Non-pigmented ciliary epithelial cell (primary cell): ENCODE results near the gene GNAI2.
"Not testable (repeated sequence)": the region's sequence is repeated elsewhere in the genome, so short reads cannot be mapped to it uniquely, and the experiment has no call there.

Source experiments
- DNase-seq: peaks from one replicate; pipeline ENCODE4 v3.0.0-alpha.2; 2010; ENCODE audit warnings: low read depth

The GNAI2 gene

DNA sequence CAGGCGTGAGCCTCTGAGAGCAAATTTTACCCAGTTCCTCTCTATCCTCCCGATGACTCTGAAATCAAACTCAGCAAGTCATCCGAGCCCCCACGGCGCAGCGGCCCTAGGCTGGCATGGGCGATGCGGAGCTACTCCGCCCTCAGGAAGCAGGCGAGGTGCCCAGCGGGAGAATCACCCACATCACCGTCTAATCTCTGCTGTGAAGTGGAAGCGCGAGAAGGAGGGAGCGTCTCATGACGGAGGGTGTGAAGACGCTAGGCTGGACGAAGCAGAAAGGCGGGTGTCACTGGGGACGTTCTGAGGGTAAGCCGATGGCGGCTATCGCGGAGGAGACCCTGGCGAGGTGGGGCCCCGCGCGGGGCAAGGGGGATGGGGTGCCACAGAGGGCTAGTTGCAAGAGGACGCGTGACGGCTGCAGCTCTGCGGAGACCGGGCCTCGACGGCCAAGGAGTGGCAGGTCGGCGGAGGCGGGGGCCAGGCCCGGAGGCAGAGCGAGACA, 9.1 kb upstream of the GNAI2 start:
- no peak for DNase-seq

DNA sequence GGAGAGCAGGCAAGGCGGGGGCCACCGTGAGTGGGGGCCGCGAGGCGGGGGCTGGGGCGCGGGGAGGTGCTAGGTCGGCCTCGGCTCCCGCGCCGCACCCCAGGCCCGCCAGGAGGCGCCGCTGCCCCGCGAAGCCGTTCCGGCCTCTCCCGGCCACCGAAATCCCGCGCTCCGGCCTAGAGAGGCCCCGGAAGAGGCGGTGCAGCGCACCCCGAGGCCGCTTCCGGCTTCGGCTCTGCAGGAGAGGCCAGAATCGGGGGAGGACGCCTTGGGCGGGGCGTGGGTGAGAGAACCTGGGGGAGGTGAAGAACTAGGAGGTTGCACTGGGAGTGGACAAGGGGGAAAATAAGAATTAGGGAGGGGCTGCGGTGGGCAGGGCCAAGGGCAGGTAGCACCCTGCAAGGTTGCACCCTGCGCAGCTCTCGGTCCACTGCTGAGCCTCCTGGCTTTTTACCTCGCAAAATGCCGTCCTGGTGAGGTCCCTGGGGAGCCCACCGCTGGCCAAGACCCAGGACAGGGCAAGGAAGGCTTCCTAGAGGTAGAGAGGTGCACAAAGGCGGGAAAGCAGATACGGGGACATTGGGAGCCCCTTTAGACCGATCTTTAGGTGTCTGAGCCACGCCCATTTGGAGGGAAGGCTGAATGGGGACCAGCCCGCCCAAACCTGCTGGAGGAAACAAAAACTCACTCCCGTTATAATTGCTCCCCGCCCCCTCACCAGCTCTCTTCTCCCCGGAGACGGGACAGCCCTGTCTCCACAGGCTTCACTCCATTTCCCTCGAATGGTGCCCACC, 8.4 kb upstream of the GNAI2 start:
- no peak for DNase-seq

DNA sequence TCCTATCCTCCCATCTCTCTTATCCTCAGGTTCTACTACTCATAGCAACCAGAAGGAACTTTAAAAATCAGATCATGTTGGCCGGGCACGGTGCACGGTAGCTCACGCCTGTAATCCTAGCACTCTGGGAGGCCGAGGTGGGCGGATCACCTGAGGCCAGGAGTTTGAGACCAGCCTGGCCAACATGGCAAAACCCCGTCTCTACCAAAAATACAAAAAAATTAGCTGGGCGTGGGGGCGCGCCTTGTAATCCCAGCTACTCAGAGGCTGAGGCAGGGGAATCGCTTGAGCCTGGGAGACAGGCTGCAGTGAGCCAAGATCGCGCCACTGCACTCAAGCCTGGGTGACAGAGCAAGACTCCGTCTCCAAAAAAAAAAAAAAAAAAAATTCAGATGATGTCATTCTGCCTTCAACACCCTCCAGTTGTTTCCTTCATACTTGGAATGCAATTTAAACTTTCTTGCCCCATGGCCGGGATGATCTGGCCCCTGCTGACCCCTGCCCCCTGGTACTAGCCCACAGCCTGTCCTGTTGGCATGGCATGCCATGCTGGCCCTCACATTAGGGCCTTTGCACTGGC, 7.7 kb upstream of the GNAI2 start:
- DNase-seq: not testable (repeated sequence)

DNA sequence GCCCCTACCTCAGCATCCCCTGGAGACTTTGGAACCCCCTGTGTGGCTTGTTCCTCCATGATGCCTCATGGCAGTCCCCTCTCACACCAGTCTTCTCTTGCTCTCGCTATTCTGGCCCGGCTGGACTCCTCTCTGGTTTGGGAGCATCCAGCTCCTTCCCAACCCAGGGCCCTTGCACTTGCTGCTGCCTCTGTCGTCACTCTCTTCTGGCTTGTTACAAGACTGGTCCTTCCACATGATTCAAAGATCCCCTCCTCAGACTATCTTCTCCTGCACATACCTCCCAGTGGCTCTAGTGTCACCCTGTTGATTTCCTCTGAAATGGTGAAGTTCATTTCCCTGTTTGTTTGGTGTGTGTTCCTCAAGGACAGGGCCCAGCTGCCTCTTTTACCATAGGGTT, 6.5 kb upstream of the GNAI2 start:
- no peak for DNase-seq

DNA sequence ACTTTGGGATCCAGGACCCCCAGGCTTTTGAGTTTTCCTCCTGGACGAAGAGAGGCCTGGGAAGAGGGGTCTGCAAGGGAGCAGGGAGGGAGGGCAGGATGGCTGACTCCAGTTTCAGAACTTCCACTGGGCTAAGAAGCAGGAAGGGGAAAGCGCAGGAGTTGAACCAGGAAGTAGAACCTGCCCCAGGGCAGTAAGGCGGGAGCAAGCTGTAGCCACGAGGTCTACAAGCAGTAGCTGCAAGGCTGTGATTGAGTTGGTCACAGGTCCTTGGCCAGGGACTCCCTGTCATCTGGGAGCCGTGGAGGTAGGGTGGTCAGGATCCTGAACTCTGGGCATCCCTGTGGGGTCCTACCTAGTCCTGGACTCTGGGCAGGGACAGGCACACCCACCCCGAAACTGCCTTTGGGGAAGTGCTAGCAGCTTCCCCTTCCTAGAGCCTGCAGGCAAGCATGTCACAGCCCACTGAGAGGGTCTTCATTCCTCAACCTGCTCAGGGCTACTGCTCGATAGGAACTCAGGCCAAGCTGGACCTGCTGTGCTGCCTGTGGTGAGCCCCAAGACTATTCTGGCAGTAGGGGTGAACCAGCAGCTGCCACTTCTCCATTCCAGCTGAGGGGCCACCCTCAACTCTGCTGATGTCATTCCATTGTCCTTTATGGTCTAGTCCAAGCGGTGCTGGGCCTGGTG, 5.8 kb upstream of the GNAI2 start:
- DNase-seq: no peak

DNA sequence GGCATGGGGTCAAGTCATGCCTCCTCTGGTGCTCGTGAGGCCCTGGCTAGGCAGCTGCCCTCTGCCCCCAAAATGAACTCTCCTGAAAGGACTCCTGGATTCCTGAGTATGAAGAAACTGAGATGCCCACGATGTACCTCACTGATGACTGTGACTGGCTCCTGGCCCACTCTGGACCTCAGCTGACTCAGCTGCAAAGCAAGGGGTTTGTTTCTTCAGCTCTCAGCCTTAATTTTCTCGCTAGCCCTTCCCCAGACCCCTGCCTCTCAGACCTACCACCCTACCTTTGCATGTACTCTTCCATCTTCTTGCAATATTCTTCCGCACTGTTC, 5.2 kb upstream of the GNAI2 start:
- DNase-seq: no peak

DNA sequence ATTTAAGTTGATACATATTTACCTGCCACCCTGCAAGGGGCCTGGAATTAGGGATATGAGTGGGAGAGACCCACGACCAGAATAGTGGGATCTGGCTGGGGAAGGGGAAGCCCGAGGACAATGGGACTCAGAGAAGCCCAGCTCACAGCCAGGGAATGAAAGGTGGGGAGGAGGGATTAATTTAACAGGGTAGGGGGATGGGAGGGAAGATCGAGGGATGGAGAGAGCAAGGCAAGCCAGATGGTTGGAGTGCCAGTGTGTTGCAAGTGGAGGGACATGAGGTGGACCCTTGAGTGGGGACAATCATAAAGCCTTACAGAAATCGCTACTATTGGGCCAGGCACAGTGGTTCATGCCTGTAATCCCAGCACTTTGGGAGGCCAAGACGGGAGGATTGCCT, 4.4 kb upstream of the GNAI2 start:
- no peak for DNase-seq

DNA sequence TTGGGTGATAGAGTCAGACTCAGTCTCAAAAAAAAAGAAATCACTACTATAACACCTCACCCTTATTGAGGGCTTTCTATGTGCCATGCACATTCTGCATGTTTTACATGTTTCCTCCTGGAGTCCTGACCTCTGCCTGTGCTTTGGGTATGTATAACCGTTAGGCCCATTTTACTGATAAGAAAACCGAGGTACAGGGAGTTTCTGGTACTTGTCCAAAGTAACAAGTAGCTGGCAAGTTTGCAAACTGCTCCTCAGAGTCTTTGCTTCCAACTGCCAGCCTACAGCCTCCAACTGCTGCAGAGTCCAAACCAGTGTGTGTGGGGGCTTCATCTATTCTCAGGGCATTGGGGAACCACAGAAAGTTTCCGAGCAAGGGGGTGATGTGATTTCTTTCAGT, 3.7 kb upstream of the GNAI2 start:
- no peak for DNase-seq

DNA sequence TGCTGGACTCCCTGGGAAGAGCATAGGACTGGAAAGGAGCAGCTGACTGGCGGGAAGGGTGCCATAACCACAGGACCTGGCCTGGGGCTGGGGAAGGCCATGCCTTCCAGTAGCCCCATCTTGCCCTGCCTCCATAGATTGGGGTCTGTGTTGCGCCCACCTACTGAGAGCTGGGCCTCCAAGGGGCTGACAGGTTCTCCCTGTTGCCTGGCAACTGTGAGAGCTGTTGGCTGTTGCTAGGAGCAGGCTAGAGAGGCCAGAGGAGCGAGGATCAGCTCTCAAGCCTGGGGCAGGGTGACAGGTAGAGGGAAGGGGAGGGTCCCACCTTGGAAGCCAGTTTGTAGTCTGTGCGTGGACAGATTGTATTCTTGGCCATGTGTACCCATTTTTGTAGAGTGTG, 2.8 kb upstream of the GNAI2 start:
- DNase-seq: no peak

DNA sequence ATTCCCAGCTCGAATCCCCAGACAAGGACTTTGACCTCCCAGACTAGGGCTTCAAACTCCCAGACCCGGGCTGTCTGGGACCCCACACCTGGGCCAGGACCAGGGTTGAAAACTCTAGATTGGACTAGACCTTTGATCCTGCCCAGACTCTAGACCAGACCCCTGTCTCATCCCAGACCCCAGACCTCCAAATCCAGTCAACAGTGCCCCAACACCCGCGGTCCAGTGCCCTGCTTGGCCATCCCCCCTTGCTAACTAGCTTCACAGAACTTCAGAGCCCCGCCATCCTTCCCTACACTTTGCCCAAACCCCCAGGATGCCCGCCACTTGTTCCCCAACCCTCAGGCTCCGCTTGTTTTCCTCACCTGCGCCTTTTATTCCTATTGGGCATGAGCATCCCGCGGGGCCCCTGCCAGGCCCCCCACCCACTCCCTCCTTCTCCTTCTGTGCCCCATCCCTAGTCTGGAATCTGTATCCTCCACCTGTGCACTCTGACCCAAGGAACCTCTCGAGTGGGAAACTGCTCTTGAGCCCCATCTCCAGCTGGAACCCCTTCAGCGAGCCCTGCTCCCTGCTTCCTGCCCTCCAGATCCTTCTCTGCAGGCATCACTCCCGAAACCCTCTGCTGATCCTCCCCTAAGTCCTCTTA, 604 bp downstream of the GNAI2 start:
- no peak for DNase-seq

DNA sequence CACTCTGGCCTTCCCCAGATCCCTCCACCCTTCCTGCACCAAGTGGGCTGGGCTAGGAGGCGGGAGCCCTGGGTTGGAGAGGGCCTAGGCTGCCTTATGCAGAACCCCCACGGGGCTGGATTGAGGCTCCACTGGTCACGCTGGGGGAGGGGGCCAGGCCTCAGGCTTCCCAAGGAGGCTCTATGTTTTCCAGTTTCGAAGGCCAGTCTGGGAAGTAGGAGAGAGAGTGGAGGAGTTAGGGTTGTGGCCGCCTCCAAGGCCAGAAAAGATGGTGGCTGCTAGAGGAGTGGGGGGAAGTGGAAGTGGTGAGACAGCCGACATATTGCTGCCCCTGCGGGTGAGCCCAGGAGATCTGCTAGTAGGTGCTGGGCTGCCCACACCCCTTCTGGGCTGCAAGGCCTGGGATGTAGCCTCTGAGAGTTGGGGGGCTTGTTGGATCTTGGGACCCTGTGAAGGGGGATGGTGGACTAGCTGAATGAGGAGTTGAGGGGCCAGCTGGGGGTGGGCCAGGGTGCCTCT, 1.2 kb downstream of the GNAI2 start:
- no peak for DNase-seq

DNA sequence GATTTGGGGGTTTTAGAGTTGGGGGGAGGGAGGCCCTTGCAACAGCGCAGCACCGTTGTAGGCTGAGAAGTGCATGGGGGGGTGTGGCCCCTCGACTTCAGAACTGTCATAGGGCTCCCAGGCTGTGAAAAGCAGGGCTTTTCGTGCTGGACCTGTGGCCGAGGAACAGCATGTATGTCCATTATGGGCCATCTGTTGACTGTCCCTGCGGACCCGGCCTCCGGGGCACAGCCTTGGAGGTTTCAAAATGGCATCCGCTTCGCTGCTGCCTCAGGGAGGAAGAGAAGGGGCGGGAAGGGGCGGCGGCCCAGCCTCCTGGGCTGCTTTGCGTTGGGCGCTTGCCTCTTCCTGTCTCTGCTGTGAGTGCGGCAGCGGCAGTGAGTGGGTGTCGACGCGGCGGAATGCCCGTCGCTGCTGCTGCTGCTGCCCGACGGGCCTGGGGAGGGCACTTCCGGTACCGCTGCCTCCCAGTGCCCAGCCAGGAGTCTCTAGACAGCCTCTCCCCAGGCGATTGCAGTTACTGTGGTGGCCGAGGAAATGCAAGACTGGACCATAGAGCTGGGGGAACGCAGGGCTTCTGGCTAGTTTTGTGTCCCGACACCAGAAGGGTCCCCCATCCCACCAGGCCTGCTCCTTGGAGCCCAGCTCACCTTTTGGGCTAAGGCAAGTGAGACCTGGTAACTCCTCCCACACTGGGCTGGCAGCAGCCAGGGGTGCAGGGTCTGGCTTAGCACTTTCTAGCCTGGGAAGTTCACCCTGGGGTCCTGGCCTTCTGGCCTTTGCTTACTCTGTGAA, 1.9 kb downstream of the GNAI2 start:
- DNase-seq: no peak

DNA sequence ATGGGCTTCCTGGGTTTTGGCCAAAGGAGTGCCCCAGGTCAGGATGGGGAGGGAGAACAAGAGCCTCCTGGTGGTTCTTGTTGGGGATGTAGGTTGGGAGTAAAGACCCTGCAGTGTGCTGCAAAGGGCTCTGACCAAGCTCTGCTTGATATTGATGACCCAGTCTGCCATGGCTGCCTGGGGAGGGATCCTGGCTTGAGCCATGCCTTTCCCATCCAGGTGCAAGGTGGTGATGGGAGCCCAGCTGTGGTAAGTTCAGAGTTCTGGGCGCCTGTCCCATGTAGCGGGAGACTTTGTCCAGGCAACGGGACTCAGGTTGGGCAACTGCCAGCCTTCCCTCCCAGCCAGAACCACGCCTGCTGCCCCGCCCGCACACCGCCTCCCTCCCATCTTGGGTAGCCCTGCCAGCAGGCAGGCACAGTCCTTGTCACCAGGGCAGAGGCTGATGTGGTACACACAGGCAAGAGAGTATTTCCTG, 2.6 kb downstream of the GNAI2 start:
- no peak for DNase-seq

DNA sequence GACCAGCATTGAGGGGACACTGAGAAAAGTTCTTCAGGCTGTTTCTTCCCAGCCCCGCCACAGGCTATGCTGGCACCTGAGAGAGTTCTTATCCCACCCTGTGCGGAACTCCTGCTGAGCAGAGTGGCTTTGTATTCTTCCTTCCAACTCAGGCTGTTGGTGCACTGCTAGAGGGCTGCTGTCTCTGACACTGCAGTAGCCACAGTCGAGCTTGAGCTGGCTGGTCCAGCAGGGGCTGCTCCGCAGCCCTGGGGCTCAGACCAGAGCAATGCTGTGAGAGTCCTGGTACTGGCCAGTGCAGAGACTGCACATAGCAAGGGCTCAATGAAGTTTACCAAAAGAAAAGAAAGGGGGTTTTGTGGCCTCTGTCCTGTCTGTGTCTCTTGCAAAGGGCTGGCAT, 3.6 kb downstream of the GNAI2 start:
- no peak for DNase-seq

DNA sequence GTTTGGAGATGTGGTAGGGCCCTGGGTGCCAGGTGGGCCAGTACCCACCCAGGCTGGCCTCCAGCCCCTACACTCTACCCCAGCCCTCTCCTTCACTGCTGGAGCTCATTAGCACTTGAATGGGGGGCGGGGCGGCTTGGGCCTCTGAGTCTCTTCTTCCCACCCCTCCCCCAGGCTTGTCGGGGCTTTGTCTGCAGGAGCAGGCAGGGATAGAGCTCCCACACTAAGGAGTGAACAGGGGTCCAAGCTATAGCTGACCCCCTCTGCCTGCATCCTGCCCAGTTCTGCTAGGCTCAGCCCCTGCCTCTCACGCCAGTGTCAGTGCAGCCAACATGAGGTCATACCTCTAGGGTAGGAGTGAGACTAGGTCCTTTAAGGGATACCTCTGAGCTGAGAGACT, 5.2 kb downstream of the GNAI2 start:
- no peak for DNase-seq

DNA sequence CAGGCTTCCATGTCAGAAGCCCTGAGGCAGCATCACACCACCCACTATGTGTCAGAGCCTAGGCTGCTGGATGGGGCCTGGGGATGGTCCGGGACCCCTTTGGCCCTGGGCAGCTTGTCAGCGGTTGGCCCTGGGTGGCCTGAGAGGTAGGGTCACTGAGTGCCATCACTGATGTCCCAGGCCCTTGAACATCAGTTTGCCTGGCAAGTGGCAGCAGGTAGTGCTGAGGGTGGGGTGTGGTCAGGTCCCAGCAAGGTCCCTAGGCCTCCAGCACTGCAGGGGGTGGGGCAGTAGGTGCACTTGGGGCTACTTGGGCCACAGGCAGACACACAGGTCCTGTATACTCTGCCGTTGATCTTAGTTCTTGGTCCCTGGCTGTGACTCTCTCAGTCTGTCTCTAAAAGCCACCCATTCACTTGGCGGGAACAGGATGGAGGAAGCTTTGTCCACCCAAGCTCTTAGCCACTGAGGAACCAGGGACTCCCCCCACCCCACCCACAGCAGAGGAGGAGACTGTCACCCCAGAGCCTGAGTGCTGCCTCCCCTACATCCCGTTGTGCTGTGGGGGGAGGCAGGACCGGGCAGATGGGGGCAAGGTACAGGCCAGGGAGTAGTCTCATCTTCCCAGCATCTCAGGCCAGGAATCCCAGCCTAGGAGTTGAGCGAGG, 5.8 kb downstream of the GNAI2 start:
- no peak for DNase-seq

DNA sequence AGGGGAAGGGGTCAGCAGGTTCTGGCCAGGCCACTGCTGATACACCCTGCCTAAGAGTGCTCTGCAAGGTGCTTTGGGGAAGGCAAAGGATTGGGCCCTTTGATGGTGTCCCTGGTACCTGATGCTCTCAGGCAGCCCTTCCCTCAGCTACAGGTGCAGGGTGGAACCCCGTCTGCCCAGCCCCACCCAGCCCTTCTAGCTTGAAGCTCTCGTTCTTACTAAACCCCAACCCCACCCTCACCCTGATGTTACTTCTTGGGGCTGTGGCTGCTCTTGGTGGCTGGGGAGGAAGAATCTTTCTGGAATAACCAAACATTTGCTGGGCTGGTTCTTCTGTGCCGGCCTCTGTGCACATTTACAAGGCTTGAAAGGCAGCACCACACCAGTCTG, 6.4 kb downstream of the GNAI2 start:
- no peak for DNase-seq

DNA sequence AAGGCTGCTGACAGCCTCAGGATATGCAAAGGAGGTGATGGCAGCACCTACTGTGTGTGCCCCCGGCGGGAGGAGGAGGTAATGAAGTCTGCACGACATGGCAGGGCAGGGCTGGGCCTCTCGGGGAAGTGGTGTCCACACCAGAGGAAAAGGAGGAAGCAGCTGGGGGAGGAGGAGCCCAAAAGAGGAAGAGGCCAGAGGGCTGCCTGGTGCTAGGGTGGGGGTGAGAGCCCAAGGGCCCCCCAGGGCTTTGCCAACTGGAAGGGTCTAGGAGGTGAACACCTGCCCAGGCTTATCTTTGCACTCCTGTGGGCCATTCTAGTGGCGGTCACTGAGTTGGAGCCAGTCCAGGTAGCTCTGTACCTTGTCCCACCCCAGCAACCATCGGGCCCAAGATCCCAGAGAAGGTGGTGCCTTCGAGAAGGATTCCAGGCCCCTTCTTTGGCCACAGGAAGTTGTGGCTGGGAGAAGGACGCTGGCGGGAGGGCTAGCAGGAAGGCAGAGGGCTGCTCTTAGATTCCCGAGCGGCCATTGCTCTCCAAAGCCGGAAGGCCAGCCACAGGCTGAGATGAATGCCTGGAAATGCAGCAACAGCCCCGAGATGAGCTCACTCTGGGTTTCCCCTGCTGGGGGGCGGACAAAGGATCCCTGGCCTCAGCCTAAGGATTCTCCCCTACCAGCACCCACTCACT, 7.0 kb downstream of the GNAI2 start:
- DNase-seq: no peak

DNA sequence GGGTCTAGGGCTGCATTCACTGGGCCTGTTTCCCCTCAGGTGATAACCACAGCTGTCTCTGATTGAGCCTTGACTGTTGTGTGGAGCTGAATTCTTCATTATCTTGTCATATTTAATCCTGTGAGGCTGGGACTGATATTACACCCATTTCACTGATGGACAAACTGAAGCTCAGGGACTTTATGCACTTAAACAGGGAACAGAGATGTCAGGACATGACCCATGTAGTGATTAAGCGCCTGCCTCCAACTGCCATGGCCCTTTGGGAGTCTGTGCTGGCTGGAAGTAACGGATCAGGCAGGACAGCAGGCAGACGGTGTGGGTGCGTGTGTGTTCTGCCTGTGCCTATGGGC, 7.5 kb downstream of the GNAI2 start:
- DNase-seq: no peak

DNA sequence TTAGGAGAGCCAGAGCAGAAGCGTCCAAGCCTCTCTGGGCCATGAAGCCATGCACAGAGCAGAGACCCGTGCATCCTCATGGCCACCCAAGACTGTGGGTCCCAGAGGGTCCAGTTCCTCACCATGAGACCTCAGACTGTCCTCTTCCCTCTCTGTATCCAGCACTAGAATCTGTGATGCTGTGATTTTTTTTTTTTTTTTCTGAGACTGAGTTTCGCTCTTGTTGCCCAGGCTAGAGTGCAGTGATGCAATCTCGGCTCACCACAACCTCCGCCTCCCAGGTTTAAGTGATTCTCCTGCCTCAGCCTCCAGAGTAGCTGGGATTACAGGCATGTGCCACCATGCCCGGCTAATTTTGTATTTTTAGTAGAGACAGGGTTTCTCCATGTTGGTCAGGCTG, 8.8 kb downstream of the GNAI2 start:
- not testable (repeated sequence) for DNase-seq
